Ascending aorta (tissue), 2 donors: ENCODE data around the gene SYNE3. TPM values are rescaled to one million over a fixed set of nuclear protein-coding genes. Genes with fewer than 3 reads are reported as not detected.

Experiments
- DNase-seq, 2 donors: peaks; one replicate each; pipeline ENCODE4 v3.0.0-alpha.2; 2019; ENCODE audit warnings: low spot score in 2 of 2
- H3K27ac ChIP-seq, 2 donors: fragments of 200-600 bp; sonication (generic); one replicate each; pipeline ENCODE4 v1.5.1; 2016 to 2017; ENCODE audit warnings: mild to moderate bottlenecking in 1 of 2
- H3K27me3 ChIP-seq: fragments of 200-600 bp; sonication (generic); one replicate; pipeline ENCODE4 v1.5.1; 2017
- H3K36me3 ChIP-seq, 2 donors: fragments of 200-600 bp; sonication (generic); one replicate each; pipeline ENCODE4 v1.5.1; 2016
- H3K4me1 ChIP-seq, 2 donors: fragments of 200-600 bp; sonication (generic); one replicate each; pipeline ENCODE4 v1.5.1; 2016 to 2017; ENCODE audit warnings: mild to moderate bottlenecking in 1 of 2
- H3K4me3 ChIP-seq, 2 donors: fragments of 200-600 bp; sonication (generic); one replicate each; pipeline ENCODE4 v1.5.1; 2016 to 2017; ENCODE audit warnings: mild to moderate bottlenecking in 1 of 2
- H3K9me3 ChIP-seq, 2 donors: fragments of 200-600 bp; sonication (generic); one replicate each; pipeline ENCODE4 v1.5.1; 2016
- CTCF ChIP-seq, 3 experiments: fragments of 200-600 bp in 2 of 3; fragments of 450-650 bp in 1 of 3; sonication (generic) in 2 of 3; IDR thresholded peaks; one replicate each; pipeline ENCODE4 v1.5.1; 2016 to 2019; ENCODE audit warnings: antibody characterized with exemption in 3 of 3, mild to moderate bottlenecking in 1 of 3, moderate library complexity in 1 of 3
- intact Hi-C: fragments of 100-400 bp; cut with DNase I; formaldehyde crosslinking; loops from one replicate; pipeline ENCODE4 v1.15.1; 2023
- total RNA-seq: library from RNA; depleted of rRNA; stranded (reverse); fragments of >200 nt; gene quantifications from one replicate; pipeline ENCODE4 v1.1.0, GENCODE V29; 2016

The SYNE3 gene
- total RNA-seq, 1 donor from 2014 or later: 84.1 TPM

- intact Hi-C loops: no loop called here
- Histone ChIP-seq H3K27ac (no peak overlapping the region), H3K36me3 (peaks cover 6 to 7% of the 10 kb centered on the region in 2 donors), H3K27me3 (no peaks in the 10 kb centered on the region), H3K4me3 (no peak overlapping the region), H3K4me1 (peaks cover 0 to 9% of the 10 kb centered on the region in 2 donors), H3K9me3 (no peaks in the 10 kb centered on the region)
- no peak for DNase-seq
- TF ChIP-seq CTCF (IDR thresholded peaks at IDR 0.05): no peak
Measured at GRCh38 chr14:95544588-95544987, 28.1 kb upstream of the SYNE3 start.

GRCh38 chr14:95543021-95543420 lies 26.6 kb upstream of the SYNE3 start:
- Histone ChIP-seq H3K27ac (no peak overlapping the region), H3K4me1 (peaks cover 0 to 9% of the 10 kb centered on the region in 2 donors), H3K4me3 (no peak overlapping the region), H3K36me3 (peaks cover 6 to 7% of the 10 kb centered on the region in 2 donors), H3K9me3 (no peaks in the 10 kb centered on the region), H3K27me3 (no peaks in the 10 kb centered on the region)
- DNase-seq: no peak
- no peak for TF ChIP-seq CTCF (IDR thresholded peaks at IDR 0.05)
- intact Hi-C loops: no loop called here

GRCh38 chr14:95541932-95542930 lies 25.8 kb upstream of the SYNE3 start:
- H3K27ac ChIP-seq: no peak overlapping the region
- intact Hi-C loops: no loop called here
- TF ChIP-seq CTCF (IDR thresholded peaks at IDR 0.05): no peak
- peaks cover 0 to 1% of the 10 kb centered on the region in 2 donors for H3K4me1 ChIP-seq
- H3K4me3 ChIP-seq: no peak overlapping the region
- DNase-seq: no peak
- H3K27me3 ChIP-seq: no peaks in the 10 kb centered on the region
- no peaks in the 10 kb centered on the region for H3K9me3 ChIP-seq
- H3K36me3 ChIP-seq: peaks cover 6 to 7% of the 10 kb centered on the region in 2 donors

GRCh38 chr14:95541346-95541745 lies 24.9 kb upstream of the SYNE3 start:
- intact Hi-C loops: no loop called here

GRCh38 chr14:95540236-95540855 lies 23.9 kb upstream of the SYNE3 start:
- no peaks in the 10 kb centered on the region for H3K9me3 ChIP-seq
- H3K27me3 ChIP-seq: no peaks in the 10 kb centered on the region
- H3K4me1 ChIP-seq: peaks cover 11 to 14% of the 10 kb centered on the region in 2 donors
- no peak for DNase-seq
- H3K4me3 ChIP-seq: no peak overlapping the region
- H3K36me3 ChIP-seq: peaks cover 6 to 7% of the 10 kb centered on the region in 2 donors
- TF ChIP-seq CTCF (IDR thresholded peaks at IDR 0.05): no peak
- no peak overlapping the region for H3K27ac ChIP-seq
- intact Hi-C loops: no loop called here

More at GRCh38 chr14:95541346-95541745, 24.9 kb upstream of the SYNE3 start:
- Histone ChIP-seq H3K4me3 (no peak overlapping the region), H3K27ac (no peak overlapping the region), H3K9me3 (no peaks in the 10 kb centered on the region), H3K36me3 (peaks cover 6 to 7% of the 10 kb centered on the region in 2 donors), H3K27me3 (no peaks in the 10 kb centered on the region), H3K4me1 (peaks cover 1 to 5% of the 10 kb centered on the region in 2 donors)
- no peak for TF ChIP-seq CTCF (IDR thresholded peaks at IDR 0.05)
- DNase-seq: no peak
